Uterus (tissue), 2 donors: ENCODE results near the gene HTR4.

Experiments used
- POLR2A ChIP-seq, 2 donors: fragments of 450-650 bp; IDR thresholded peaks; one replicate each; pipeline ENCODE4 v1.6.1; 2016; ENCODE audit warnings: antibody characterized with exemption in 2 of 2, mild to moderate bottlenecking in 1 of 2, moderate library complexity in 1 of 2
- TF ChIP-seq, protein P1 (sequence below), 4 experiments: fragments of 200-600 bp in 2 of 4; fragments of 450-650 bp in 2 of 4; sonication (generic) in 2 of 4; IDR thresholded peaks; one replicate each; pipeline ENCODE4 v1.5.1; 2016 to 2019; ENCODE audit warnings: antibody characterized with exemption in 4 of 4, mild to moderate bottlenecking in 2 of 4, moderate library complexity in 1 of 4

DNA sequence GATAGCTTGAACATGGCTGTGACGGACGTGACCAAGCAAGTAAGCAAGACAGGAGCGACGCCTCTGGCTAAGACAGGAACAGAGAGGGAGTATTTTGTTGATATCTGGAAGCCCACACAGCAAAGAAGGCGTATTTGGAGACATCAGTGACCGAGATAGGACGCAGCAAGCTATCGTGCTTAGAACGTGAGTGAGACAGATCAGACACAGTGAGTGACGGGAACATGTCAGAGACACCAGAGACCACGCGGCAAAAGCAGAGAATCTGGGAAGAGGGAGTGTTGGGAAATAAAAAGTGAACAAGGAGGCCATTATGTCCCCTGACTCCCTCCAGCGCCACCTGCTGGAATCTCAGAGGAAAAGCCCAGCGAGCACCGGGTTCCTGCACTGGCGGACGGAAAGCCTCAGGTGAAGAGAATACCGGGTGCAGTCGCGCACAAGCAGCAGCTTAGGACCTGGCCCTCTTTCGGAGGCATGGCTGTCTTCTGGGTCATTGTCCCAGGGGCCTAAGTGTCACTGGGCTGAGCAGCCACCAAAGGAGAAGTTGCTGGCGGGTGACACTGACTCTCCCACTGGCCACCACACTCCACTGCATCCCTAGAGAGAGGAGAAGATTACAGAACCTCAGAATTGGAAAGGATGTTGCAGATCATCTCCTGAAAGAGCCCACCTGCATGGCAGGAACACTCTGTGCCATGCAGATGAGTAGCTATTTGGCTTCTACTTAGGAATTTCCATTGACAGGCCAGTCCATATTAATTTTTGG is 171.4 kb downstream of the HTR4 start:
- TF ChIP-seq, protein P1, sequence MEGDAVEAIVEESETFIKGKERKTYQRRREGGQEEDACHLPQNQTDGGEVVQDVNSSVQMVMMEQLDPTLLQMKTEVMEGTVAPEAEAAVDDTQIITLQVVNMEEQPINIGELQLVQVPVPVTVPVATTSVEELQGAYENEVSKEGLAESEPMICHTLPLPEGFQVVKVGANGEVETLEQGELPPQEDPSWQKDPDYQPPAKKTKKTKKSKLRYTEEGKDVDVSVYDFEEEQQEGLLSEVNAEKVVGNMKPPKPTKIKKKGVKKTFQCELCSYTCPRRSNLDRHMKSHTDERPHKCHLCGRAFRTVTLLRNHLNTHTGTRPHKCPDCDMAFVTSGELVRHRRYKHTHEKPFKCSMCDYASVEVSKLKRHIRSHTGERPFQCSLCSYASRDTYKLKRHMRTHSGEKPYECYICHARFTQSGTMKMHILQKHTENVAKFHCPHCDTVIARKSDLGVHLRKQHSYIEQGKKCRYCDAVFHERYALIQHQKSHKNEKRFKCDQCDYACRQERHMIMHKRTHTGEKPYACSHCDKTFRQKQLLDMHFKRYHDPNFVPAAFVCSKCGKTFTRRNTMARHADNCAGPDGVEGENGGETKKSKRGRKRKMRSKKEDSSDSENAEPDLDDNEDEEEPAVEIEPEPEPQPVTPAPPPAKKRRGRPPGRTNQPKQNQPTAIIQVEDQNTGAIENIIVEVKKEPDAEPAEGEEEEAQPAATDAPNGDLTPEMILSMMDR (IDR thresholded peaks at IDR 0.05), result peak; percentile 22 to 36 (median 24)
- no peak for TF ChIP-seq POLR2A (IDR thresholded peaks at IDR 0.05)
